GM18867 (cell line): ENCODE measurements around the gene PTPN3.

Experiments used
- ATAC-seq: cut with Tn5 transposase; IDR thresholded peaks from one replicate; pipeline ENCODE4 v1.9.1; 2021; ENCODE audit warnings: mild to moderate bottlenecking, moderate library complexity; ENCODE audit not compliant: unreplicated experiment

The PTPN3 gene

DNA sequence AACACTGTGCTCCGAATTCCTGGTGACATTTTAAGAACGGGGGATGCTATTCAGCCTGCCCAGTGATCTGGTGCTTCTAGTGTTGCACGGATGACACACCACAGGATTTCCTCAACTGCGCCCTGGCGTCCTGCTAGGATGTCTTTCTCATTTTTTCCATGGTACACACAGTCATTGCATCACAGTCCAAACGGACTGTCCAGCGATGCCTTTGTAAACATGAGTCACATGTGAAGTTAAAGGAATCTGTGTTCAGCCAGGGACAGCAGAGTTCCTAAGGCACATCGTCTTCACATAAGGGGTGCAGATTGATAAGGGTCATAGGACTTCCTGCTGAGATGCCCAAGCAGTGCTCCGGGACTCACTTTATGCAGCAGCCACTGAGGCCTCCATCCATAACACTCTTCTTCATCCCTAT lies 9.3 kb upstream of the PTPN3 start:
- ATAC-seq: no peak

DNA sequence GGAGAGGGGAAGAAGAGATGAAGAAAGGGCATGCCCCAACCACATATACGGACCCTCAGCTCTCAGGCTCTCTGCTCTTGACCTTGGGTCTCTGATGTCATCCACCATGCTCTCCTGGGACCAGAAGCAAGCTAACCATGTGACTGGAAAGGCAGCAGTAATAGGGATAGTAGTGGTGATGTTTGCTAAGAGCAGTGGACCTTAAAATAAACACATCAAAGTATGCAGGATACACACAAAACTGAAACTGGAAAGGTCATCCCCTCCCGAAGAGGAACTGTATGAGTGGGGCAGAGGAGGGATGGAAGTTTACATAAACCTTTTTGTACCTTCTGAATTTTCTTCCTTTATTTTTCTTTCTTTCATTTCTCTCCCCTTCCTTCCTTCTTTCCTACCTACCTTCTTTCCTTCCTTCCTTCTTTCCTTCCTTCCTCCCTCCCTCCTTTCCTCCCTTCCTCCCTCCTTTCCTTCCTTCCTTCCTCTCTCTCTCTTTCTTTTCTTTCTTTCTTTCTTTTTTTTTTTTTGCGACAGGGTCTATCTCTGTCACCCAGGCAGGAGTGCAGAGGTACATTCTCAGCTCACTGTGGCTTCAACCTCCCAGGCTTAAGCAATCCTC lies 8.1 kb upstream of the PTPN3 start:
- ATAC-seq: no peak

DNA sequence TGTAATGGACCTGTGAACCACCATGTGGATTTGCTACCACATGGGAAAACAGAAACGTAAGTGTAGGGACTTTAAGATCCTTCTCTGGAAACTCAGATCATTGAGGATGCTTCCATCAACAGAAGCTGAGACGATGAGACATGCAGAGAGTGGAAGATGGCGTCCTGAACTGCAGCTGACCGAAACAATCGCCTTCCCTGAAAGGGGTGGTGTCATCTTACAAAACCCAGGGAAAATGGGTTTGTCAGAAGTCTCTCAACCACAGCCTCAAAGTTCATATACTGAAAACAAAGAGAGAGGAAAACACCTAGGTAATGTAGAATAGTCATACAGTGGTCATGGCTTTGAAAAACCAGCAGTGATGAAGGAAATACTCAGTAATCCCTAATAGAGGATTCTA lies 6.6 kb upstream of the PTPN3 start:
- no peak for ATAC-seq

DNA sequence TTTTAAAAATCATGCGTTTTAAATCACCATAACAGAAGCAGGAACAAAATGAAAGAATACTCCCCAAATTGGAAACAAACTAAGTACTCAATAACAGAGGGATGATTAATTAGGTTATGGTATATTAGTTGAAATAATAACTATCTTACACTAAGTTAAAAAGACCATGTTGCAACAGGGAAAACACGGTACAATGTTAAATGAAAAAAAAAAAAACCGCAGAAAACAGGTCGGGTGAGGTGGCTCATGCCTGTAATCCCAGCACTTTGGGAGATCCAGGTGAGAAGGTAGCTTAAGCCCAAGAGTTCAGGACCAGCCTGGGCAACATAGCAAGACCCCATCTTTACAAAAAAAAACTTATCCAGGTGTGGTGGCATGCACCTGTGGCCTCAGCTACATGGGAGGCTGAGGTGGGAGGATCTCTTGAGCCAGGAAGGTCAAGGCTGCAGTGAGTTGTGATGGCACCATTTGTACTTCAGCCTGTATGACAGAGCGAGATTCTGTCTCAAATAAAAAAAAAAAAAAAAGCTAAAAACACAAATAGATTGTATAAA lies 2.4 kb upstream of the PTPN3 start:
- ATAC-seq: no peak

DNA sequence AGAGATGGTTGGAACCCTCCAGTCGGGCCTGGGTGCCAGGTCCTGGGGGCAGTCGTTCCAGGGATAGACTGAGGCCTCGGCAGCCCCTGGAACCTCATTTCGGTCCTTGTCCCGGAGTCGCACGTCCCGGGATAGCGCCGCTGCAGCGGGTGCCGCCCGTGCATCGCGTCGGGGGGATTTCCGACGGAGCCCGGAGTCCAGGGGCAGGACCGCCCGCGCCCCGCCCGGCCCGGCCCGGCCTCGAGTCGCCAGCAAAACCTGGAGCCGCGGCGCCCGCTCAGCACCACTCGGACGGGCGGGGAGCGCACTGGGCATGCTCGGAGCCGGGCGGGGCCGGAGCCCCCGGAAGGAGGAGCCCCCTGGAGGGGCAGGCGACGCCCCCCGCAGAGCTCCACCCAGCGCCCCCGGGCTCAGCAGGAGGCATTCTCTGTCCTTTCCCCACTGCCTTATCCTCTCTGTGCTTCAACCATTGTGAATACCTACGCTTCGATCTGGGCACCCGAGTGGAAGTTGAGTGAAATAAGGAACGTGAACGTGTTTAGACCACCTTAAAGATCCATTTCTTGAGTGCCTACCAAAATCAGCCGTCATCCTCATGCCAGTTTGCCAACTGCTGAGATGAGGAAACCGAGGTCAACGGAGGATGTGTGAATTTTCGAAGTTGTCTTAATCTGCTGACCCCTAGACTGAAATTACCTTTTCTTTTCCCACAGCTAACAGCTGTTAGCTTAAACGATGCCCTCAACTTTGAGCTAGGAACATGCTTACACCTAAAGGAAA lies 1.7 kb upstream of the PTPN3 start:
- ATAC-seq: no peak

DNA sequence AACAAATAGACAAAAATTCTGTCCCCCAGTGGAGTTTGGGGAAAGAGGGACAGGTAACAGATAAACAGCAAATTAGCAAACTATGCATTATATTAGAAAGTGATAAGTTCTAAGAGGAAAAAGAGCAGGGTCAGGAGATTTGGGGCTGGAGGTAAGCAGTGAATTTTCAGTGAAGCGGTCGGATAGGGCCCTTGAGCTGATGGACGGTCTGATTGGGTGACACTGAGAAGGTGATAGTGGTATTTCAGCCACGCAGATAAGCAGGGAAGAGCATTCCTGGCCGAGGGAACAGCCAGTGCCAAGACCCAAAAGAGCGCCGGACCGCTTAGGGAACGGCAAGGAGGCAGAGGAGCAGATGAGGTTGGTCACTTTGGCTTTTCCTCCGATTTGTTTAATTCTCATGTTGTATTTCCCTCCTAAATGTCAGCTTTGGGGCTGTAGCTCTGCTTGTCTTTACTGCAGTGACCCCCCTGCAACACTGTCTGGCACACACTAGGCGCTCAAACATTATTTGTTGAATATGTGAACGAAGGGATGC lies 1.1 kb upstream of the PTPN3 start:
- ATAC-seq: no peak

DNA sequence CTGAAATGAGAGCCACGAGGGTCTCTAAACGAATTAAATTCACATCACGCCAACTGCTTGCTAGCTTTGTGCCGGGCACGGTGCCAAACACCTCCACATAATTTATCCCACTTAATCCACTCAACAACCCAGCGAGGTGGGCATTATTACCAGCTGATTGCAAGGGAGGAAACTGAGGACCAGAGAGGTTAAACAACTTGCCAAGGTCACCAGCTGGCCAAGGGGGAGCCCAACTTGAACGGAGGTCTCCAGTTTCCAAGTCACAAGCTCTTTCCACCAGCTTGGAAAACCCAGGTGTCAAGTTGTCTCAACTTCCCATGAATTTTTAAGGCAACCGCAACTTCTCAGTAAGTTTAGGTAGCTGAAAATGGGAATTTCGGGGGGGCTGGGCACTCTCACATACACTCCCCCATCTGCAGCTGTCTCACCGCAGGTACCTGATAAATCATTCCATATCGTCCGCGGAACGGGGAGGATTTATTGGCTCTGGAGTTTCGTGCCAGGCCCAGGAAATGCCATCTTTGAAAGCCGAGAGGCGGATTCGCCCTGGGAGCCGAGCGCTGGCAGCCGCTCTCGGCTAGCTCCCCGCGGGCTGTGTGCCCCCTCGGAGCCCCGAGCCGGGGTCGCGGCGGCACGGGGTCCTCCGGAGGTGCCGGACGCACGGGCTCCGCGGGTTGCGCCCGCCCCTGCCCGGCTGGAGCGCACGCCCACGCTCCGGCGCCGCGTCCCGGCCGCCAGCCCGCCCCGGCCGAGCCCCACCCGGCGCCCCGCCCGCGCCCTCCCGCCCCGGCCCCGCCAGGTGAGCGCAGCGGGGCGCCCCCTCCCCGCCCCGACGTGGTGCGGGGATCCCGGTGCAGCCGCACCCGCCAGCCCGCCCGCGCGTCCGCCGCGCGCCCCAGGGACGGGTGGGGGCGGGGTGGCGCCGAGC lies 617 bp downstream of the PTPN3 start:
- no peak for ATAC-seq

DNA sequence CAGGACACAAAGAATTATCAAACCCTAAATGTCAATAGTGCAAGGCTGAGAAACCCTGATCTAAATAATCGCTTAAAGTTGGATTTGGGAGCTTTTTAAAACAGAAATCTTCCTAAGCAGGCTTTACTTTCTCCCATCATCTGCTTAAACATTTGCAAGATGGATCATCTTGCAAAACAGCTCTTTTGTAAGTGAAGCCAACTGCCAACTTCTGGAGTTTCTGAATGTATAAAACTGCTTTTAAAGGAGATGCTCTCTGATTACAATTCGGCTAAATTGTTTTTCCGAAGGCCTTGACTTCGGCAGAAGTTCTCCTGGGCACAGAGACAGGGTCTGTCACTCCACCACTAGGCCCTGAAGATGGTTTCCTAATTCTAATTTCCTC lies 1.3 kb downstream of the PTPN3 start:
- ATAC-seq: no peak

DNA sequence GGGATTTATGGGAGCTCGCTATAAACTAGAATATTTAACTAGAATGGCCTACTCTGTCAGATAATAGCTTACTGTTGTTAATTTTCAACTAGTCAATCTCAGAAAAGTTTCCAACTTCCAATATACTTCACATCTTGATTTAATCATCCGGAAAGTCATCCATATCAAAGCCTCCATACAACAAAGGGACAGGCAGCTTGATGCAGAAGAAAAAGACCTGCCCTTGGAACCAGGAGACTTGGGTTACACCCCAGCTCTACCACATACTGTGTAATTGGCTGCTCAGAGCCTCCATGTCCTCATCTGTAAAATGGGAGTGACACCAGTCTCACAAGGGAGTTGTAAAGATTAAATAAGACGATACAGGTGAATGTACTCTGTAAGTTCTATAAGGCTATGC lies 1.9 kb downstream of the PTPN3 start:
- ATAC-seq: no peak

DNA sequence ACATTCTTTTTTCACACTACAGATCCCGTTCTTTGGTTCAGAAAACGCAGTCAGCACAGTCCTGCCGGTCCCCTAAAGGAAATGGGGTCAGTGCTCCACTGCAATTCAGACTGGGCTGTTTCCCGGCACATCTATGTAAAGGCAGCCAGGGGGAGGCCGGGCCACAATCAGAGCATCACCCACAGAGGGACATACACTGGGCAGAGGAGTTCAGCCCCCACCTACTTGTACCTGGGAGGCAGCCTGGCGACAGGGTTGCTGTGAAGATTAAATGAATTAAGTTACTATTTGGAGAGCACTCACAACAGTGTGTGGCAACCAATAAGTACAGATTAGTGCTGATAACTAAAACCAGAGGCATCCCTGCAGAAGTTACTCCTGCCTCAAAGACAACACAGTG lies 4.5 kb downstream of the PTPN3 start:
- ATAC-seq: no peak

DNA sequence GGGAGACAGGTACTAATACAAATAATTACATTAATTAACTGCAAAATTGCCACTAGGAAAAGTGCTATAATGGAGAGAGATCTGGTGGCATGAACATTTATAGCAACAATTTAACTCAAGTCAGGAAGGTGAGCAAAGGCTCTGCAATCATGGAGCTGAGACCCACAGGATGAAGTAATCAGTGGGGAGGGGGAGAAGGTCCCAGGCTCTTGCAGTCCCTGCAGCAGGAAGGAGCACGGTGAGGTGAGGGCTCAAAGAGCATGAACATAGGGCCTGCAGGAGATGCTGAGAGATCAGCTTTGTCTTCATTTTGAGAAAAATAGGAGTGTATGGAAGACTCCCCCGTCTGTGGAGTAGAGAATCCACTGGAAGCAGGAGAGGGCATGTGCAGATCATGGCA lies 6.5 kb downstream of the PTPN3 start:
- ATAC-seq: no peak

DNA sequence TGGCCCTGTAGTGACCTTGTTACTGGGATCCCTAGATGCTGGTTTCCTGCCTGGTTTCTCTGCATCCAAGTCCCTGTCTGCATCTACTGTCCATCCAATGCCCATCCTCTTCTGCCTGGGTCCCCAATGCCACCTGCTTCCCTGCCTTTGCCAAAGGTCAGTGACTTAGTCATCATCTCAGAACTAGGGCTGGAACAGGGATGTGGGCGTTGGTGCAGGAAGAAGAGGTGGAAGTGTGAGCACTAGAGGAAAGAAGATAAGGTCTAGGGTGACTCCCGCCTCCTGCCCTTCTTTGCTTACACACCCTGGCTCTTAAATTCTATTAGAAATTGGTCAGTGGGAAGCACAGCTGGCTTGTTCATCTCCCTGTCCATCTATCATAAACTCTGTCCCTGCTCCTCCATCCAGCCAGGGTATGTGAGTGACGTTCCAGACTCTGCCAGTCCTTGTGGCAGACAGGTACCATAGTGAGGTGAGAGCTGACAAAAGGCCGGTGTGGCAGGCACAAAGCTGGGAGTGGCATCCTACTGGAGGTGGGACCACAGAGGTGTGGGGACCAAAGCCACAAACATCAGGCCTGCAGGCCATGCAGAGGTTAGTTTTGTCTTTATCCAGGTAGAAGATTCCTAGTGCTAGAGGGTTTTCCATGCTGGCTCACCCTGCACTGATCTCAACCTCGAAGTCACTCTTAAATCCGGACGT lies 9.2 kb downstream of the PTPN3 start:
- no peak for ATAC-seq

DNA sequence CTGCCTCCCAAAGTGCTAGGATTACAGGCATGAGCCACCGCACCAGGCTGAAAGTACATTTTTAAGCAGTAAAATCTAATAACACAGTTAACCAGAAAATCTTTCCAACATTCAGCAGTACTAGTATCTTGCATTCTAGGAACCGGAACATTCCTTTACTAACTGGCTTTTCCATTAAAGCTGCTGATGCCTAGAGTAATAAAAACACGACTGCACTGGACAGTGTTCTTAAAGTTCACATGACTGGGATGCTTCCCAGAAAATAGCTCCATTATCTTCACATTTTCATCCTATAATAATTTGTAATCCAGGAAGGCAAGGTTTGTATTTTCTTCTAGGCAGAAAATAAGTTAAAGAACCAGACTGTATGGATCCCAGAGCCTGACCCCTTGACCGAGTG lies 9.8 kb downstream of the PTPN3 start:
- ATAC-seq: no peak

DNA sequence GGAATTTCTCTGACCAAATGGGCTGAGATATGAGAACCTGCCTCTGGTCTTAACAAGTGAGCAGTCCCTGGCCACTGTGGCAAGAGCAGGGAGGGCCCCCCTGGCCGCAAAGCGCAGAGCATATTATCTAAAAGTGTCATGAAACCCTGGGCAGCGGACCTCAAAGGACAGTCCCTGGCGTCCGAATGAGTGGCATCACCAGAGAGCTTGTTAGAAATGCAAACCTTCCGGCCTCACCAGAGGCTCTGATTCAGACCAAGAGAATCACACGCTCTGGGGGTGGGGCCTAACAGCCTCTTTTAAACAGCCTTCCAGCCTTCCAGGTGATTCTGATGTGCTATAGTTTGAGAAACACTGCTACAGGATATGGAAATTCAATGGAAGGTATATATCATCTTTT lies 10.9 kb downstream of the PTPN3 start:
- no peak for ATAC-seq

DNA sequence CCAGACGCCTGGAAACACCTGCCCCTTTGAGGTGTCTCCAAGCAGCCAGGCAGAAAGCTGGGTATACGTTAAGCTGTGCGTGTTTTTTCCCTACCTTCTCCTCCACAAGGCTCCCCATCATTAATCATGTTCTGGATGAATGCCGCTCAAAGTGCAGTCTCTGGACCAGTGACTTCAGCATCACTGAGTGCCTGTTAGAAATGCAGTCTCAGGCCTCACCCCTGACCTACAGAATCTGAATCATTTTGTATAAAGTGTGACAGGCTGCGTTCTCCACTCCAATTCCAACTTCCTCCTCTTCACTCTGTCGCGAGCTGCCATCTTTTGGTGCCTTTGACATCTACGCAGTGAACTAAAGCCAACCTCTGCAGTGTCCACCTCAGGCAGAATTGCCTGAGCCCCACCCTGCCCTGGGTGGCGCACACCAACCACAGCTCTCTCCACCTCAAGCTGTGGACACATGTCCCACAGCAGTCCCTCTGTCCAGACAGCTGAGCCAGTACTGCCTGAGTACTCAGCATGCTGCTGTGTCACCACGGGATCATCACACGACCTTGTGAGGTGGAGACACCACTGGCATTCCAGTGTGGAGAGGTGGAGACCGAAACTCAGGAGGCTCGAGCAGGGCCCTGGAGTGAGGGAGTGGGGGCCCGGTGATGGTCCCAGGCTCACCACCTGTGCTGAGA lies 14.2 kb downstream of the PTPN3 start:
- ATAC-seq: no peak

DNA sequence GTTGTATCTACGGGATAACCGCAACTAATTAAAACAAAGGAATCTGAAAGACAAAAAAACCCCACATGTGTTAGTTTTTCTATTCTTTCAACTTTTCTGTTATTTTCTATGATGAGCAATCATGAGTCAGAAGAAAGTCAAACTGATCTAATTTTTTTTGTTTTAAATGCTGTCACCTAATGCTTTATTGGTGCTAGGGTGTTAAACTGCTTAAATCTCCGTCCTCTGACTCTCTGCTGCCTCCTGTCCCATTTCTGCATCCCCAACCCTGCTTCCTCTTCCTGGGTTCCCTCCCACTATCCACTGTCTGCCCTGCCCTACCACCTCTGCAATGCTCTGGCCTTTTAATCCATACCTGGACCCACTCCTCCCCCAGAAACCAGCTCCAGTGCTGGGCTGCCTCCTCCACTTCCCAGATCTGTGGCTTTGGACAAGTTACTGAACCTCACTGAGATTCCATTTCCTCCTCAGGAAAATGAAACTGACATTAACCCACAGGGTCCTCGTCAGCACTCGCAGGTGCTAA lies 15.7 kb downstream of the PTPN3 start:
- no peak for ATAC-seq

DNA sequence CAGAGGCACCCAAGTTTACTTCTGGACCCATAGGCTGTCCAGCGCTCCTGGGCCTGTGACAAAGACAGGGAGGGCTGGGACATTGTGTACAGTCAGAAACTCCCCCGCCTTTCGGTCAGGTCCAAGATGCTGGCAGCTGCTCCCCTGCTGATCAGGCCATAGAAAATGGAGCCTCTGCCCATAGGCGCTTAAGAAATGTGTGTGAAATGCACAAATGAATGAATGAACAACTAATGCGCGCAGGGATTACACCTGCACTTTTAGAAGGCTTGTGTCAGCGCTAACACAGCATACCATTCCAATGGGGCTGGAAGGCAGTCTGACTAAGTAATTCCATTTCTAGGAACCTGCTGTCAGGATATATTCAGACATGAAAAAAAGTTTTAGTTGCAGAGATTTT lies 16.3 kb downstream of the PTPN3 start:
- no peak for ATAC-seq

DNA sequence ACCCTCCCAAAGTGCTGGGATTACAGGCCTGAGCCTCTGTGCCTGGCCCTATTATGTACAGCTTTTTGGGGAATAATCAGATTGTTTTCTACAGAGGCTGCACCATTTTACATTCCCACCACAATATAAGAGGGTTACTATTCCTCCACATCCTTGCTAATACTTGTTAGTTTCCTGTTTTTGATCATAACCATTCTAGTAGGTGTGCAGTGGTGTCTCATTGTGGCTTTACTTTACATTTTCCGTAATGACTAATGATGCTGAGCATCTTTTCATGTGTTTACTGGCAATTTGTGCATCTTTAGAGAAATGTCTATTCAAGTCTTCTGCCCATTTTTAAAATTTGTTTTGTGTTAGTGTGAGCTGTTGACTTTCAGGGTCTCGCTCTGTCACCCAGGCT lies 18.3 kb downstream of the PTPN3 start:
- ATAC-seq: no peak

DNA sequence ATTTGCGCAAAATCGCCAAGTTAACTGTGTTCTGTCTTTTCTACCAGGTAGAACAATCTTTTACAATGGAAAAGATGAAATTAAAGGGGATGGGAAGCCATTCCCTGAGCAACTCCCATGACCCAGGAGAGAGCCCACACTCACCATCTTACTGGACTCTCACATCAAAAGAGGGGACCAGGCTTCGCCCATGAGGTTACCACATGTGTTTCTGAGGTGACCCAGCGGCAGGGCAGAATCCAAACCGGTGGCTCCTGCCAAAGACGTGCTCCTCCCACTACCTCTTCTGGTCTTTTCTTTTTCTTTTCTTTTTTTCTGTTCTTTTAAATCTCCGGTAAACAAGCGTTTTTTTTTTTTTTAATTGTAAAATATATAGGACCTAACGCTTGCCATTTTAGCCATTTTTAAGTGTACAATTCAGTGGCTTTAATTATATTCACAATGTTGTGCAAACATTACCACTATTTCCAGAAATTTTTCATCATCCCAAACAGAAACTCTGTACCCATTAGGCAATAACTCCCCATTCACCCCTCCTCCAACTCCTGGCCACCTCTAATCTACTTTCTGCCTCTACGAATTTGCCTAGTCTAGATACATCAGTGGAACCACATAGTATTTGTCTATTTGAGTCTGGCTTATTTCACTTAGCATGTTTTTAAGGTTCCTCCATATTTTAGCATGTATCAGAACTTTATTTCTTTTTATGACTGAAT lies 19.3 kb downstream of the PTPN3 start:
- no peak for ATAC-seq
